Testis (tissue), 2 donors: ENCODE results near the gene MICOS13.

ENCODE experiments used
- POLR2A ChIP-seq: fragments of 450-650 bp; IDR thresholded peaks from one replicate; pipeline ENCODE4 v1.6.1; 2017; ENCODE audit warnings: antibody characterized with exemption, mild to moderate bottlenecking, moderate library complexity
- TF ChIP-seq, protein P1 (sequence below), 3 experiments: fragments of 450-650 bp in 2 of 3; fragments of 200-600 bp in 1 of 3; sonication (generic) in 1 of 3; IDR thresholded peaks; one replicate each; pipeline ENCODE4 v1.5.1; 2016 to 2019; ENCODE audit warnings: antibody characterized with exemption in 3 of 3, mild to moderate bottlenecking in 2 of 3, moderate library complexity in 1 of 3

DNA sequence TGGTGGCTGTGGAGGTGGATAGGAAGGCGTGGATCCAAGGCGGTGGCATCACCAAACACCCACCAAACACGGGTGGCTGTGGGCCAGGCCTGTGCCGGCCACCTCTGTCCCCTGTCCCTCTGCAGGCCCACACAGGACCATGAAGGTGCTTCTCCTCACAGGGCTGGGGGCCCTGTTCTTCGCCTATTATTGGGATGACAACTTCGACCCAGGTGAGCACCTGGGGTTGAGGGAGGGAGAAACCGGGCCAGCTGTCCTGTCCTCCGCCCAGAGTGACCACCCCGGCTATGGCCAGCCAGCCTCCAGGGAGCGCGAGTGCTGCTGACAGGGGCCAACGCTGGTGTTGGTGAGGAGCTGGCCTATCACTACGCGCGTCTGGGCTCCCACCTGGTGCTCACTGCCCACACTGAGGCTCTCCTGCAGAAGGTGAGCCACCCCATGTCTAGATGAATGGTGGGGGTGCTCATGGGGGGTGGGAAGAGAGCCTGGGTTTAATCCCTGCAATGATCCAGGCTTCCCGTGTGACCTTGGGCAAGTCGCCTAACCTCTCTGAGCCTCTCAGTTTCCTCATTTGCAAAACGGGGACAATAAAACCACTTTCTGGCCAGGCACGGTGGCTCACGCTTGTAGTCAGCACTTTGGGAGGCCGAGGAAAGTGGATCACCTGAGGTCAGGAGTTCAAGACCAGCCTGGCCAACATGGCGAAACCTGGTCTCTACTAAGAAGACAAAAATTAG is 4.5 kb upstream of the MICOS13 start:
- TF ChIP-seq, protein P1, sequence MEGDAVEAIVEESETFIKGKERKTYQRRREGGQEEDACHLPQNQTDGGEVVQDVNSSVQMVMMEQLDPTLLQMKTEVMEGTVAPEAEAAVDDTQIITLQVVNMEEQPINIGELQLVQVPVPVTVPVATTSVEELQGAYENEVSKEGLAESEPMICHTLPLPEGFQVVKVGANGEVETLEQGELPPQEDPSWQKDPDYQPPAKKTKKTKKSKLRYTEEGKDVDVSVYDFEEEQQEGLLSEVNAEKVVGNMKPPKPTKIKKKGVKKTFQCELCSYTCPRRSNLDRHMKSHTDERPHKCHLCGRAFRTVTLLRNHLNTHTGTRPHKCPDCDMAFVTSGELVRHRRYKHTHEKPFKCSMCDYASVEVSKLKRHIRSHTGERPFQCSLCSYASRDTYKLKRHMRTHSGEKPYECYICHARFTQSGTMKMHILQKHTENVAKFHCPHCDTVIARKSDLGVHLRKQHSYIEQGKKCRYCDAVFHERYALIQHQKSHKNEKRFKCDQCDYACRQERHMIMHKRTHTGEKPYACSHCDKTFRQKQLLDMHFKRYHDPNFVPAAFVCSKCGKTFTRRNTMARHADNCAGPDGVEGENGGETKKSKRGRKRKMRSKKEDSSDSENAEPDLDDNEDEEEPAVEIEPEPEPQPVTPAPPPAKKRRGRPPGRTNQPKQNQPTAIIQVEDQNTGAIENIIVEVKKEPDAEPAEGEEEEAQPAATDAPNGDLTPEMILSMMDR (IDR thresholded peaks at IDR 0.05), result no peak
- TF ChIP-seq POLR2A, result no peak
